HepG2 (cell line): ENCODE measurements around the gene MICAL3. TPM values are rescaled to one million over a fixed set of nuclear protein-coding genes. Genes with fewer than 3 reads are reported as not detected.

ENCODE experiments used
- ATAC-seq: fragments of 200-7000 bp; cut with Tn5 transposase; 3 replicates; pipeline ENCODE4 v1.9.1; 2020; ENCODE audit warnings: mild to moderate bottlenecking, moderate library complexity
- BruUV-seq: library from RNA; stranded (reverse); fragments of 400-500 nt; replicated peaks from 2 replicates; lab custom pipeline; 2021; lab: Mats Ljungman, UMichigan
- CTCF ChIA-PET: fragments of 300-600 bp; formaldehyde crosslinking; extraction: SDS; loops from one replicate; lab custom pipeline; 2021; ENCODE audit warnings: low total read pairs, inconsistent platforms, low intra/inter-chr PET ratio; lab: Yijun Ruan, JAX
- POLR2A ChIA-PET: fragments of 350-600 bp; sonication (Branson Sonifier 250); formaldehyde crosslinking; loops from one replicate; lab custom pipeline; 2020; ENCODE audit warnings: antibody characterized with exemption, inconsistent platforms; lab: Yijun Ruan, JAX
- DNase-seq: peaks from one replicate; pipeline ENCODE4 v3.0.0-alpha.2; 2015; ENCODE audit warnings: low spot score
- FAIRE-seq: peaks from 3 replicates; lab custom pipeline; 2011; peaks lifted over from hg19 to GRCh38; lab: Jason Lieb, UNC
- H2AFZ ChIP-seq: one replicate; pipeline ENCODE4 v1.6.1; 2011; ENCODE audit warnings: low read length, inconsistent platforms
- H3K27ac ChIP-seq: fragments of 300-600 bp; 3 replicates; pipeline ENCODE4 v1.8.0; 2011; ENCODE audit warnings: mixed run types, mild to moderate bottlenecking, mixed read lengths, low read length, inconsistent platforms; ENCODE audit not compliant: insufficient read depth; ENCODE audit errors: extremely low read length
- H3K27me3 ChIP-seq, 2 experiments: fragments of 200-600 bp in 1 of 2; 2 replicates in 1 of 2; 3 replicates in 1 of 2; pipeline versions ENCODE4 v1.6.0 to v1.8.0; 2011; ENCODE audit warnings: low read length in 2 of 2, mild to moderate bottlenecking in 2 of 2, moderate library complexity in 2 of 2, inconsistent platforms in 1 of 2; ENCODE audit not compliant: insufficient read depth in 2 of 2, control insufficient read depth in 1 of 2
- H3K36me3 ChIP-seq, 2 experiments: fragments of 200-600 bp in 1 of 2; replicated peaks in 1 of 2; 2 replicates in 1 of 2; 3 replicates in 1 of 2; pipeline versions ENCODE4 v1.5.1 to v1.8.0; 2011; ENCODE audit warnings: low read length in 2 of 2, inconsistent platforms in 1 of 2; ENCODE audit not compliant: insufficient read depth in 2 of 2, control insufficient read depth in 1 of 2
- H3K4me1 ChIP-seq: 2 replicates; pipeline ENCODE4 v1.5.1; 2012; ENCODE audit warnings: low read length, inconsistent platforms; ENCODE audit not compliant: insufficient read depth
- H3K4me2 ChIP-seq: 2 replicates; pipeline ENCODE4 v1.6.0; 2011; ENCODE audit warnings: low read depth, low read length, inconsistent platforms
- H3K4me3 ChIP-seq, 3 experiments: fragments of 200-600 bp in 1 of 3; sonication (generic), shearing (Covaris generic) in 1 of 3; replicated peaks in 1 of 3; 2 replicates each; pipeline ENCODE4 v1.5.1; 2011 to 2016; ENCODE audit warnings: low read length in 3 of 3, inconsistent platforms in 2 of 3, low read depth in 2 of 3, mild to moderate bottlenecking in 2 of 3, control low read depth in 1 of 3, mixed read lengths in 1 of 3; ENCODE audit not compliant: insufficient read depth in 1 of 3
- H3K79me2 ChIP-seq: one replicate; pipeline ENCODE4 v1.6.1; 2011; ENCODE audit warnings: low read length, inconsistent platforms; ENCODE audit not compliant: insufficient read depth
- H3K9ac ChIP-seq: 2 replicates; pipeline ENCODE4 v1.6.0; 2011; ENCODE audit warnings: mild to moderate bottlenecking, low read depth, low read length, inconsistent platforms; ENCODE audit not compliant: insufficient read depth
- H3K9me3 ChIP-seq: 2 replicates; pipeline ENCODE4 v1.5.1; 2012; ENCODE audit warnings: mild to moderate bottlenecking, low read length
- H4K20me1 ChIP-seq: 2 replicates; pipeline ENCODE4 v1.6.0; 2011; ENCODE audit warnings: inconsistent platforms, mild to moderate bottlenecking, low read length, moderate library complexity; ENCODE audit not compliant: insufficient read depth
- CC2D1A ChIP-seq: sonication (generic); formaldehyde crosslinking; IDR thresholded peaks from 2 replicates; pipeline ENCODE4 v1.8.1; 2023; ENCODE audit warnings: mild to moderate bottlenecking, missing genetic modification reagents
- CHD2 ChIP-seq: IDR thresholded peaks from 2 replicates; pipeline ENCODE4 v1.6.1; 2011; ENCODE audit warnings: low read depth, low read length, improper control_type of control experiment
- FOXK1 ChIP-seq: sonication (generic); formaldehyde crosslinking; IDR thresholded peaks from 2 replicates; pipeline ENCODE4 v1.4.0; 2020; ENCODE audit warnings: low read depth, missing genetic modification reagents, borderline replicate concordance
- HOXD1 ChIP-seq: sonication (generic); formaldehyde crosslinking; IDR thresholded peaks from 2 replicates; pipeline ENCODE4 v1.5.0; 2020; ENCODE audit warnings: missing genetic modification reagents
- PLRG1 ChIP-seq: fragments of 450-650 bp; conservative IDR thresholded peaks from 2 replicates; pipeline ENCODE4 v1.6.1; 2016
- POLR2G ChIP-seq: fragments of 200-400 bp; formaldehyde crosslinking; IDR thresholded peaks from 2 replicates; pipeline ENCODE4 v1.6.1; 2018; ENCODE audit warnings: mild to moderate bottlenecking, low read depth, low read length, moderate library complexity
- PTBP1 ChIP-seq: fragments of 200-400 bp; formaldehyde crosslinking; IDR thresholded peaks from 2 replicates; pipeline ENCODE4 v1.6.1; 2018; ENCODE audit warnings: low read length, low read depth; ENCODE audit not compliant: poor library complexity, severe bottlenecking
- RORA ChIP-seq: sonication (generic); formaldehyde crosslinking; IDR thresholded peaks from 2 replicates; pipeline ENCODE4 v1.5.0; 2020; ENCODE audit warnings: mild to moderate bottlenecking, missing genetic modification reagents, moderate library complexity
- TP53 ChIP-seq: sonication (generic); formaldehyde crosslinking; conservative IDR thresholded peaks from 2 replicates; pipeline ENCODE4 v1.4.0; 2020; ENCODE audit warnings: missing genetic modification reagents
- ZNF3 ChIP-seq: IDR thresholded peaks from 2 replicates; pipeline ENCODE4 v1.7.0; 2017; ENCODE audit warnings: inconsistent platforms
- ZNF367 ChIP-seq: sonication (generic); formaldehyde crosslinking; IDR thresholded peaks from 2 replicates; pipeline ENCODE4 v1.4.0; 2020; ENCODE audit warnings: missing genetic modification reagents, borderline replicate concordance
- ZNF790 ChIP-seq: sonication (generic); formaldehyde crosslinking; IDR thresholded peaks from 2 replicates; pipeline ENCODE4 v1.8.0; 2022; ENCODE audit warnings: missing genetic modification reagents, mild to moderate bottlenecking, borderline replicate concordance
- ZSCAN12 ChIP-seq: sonication (generic); formaldehyde crosslinking; IDR thresholded peaks from 2 replicates; pipeline ENCODE4 v1.9.0; 2021; ENCODE audit warnings: mild to moderate bottlenecking, missing genetic modification reagents
- WGBS: methylation state at CpG from one replicate; pipeline ENCODE4 v1.1.6; 2017; ENCODE audit warnings: low lambda C conversion rate; 5-methylcytosine and 5-hydroxymethylcytosine counted together
- in situ Hi-C: cut with HindIII; loops from 2 replicates; pipeline ENCODE4 v1.10.0; 2017; ENCODE audit warnings: low pct_unique_long_range_greater_than_20kb; ENCODE audit not compliant: extremely low pct_ligation_motif_present
- intact Hi-C: fragments of 100-400 bp; cut with micrococcal nuclease; formaldehyde crosslinking; loops from one replicate; pipeline ENCODE4 v1.10.0; 2022; ENCODE audit not compliant: unreplicated experiment
- polyA plus RNA-seq, 8 experiments: library from polyadenylated mRNA; depleted of rRNA in 3 of 8; stranded (reverse) in 7 of 8; unstranded in 1 of 8; fragments of >200 nt; fragmentation: Illumina TruSeq in 4 of 8; extraction: Trizol in 4 of 8; gene quantifications; 2 replicates each; pipeline versions ENCODE4 v1.2.1 to v1.2.3, GENCODE V29; 2011 to 2016; ENCODE audit warnings: low read depth in 4 of 8, missing spikeins in 1 of 8, mixed read lengths in 1 of 8; ENCODE audit not compliant: insufficient read depth in 1 of 8
- total RNA-seq, 5 experiments: library from RNA; depleted of rRNA; stranded (reverse); fragments of >200 nt; fragmentation: Illumina TruSeq; extraction: Trizol; gene quantifications; 2 replicates each; pipeline ENCODE4 v1.2.3, GENCODE V29; 2016; ENCODE audit warnings: low read depth in 1 of 5
- TF ChIP-seq, protein P1 (sequence below): sonication (generic); formaldehyde crosslinking; IDR thresholded peaks from 2 replicates; pipeline ENCODE4 v1.4.0; 2020; ENCODE audit warnings: missing genetic modification reagents
- TF ChIP-seq, protein P2 (sequence below): sonication (generic); formaldehyde crosslinking; IDR thresholded peaks from 2 replicates; pipeline ENCODE4 v1.4.0; 2020; ENCODE audit warnings: missing genetic modification reagents
- TF ChIP-seq, protein P3 (sequence below): sonication (generic); formaldehyde crosslinking; IDR thresholded peaks from 2 replicates; pipeline ENCODE4 v1.4.0; 2020; ENCODE audit warnings: low read depth, mild to moderate bottlenecking, missing genetic modification reagents
- TF ChIP-seq, protein P4 (sequence below): sonication (generic); formaldehyde crosslinking; IDR thresholded peaks from 2 replicates; pipeline ENCODE4 v1.5.0; 2020; ENCODE audit warnings: missing genetic modification reagents, mild to moderate bottlenecking, borderline replicate concordance
- TF ChIP-seq, protein P5 (sequence below): sonication (generic); formaldehyde crosslinking; IDR thresholded peaks from 2 replicates; pipeline ENCODE4 v1.4.0; 2020; ENCODE audit warnings: missing genetic modification reagents, borderline replicate concordance

Gene MICAL3
- total and polyA plus RNA-seq, 2 of the 13 experiments (the other 11 are each of a cell fraction or from before 2014, with no cell fraction given) = 5.3 to 12.5 TPM

DNA sequence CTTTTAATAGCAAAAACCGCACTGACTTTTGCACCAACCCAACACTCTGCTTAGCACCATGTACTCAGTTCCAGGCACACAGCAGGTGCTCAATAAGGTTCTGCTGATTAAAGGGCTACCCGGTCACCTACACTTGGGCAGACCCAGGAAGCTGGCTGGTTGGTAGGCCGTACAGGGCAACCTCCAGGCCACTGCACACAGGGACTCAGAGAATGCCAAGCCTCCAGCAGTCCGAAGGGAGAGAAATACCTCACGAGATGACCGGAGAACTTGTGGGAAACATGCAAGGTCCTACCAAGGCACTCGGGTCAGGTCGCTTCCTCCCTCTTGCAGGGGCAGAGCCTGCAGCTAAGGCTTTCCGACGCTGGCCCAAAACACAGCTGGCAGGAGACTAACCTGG is 109.2 kb downstream of the MICAL3 start:
- ATAC-seq (no peak), DNase-seq (no peak), FAIRE-seq (no peak)
- no peak overlapping the region for H2AFZ ChIP-seq
- H3K27ac ChIP-seq = no peak overlapping the region
- no TSS peak for BruUV-seq
- ChIA-PET CTCF (no interaction called here), POLR2A (no interaction called here)
- no peaks in the 10 kb centered on the region for H4K20me1 ChIP-seq
- no peak overlapping the region for H3K4me2 ChIP-seq
- no peak overlapping the region for H3K9ac ChIP-seq
- no peaks in the 10 kb centered on the region for H3K9me3 ChIP-seq
- in situ Hi-C loops (loop anchor here (10.0 kb wide), 2 partner anchors 110 to 160 kb away; partner anchors contain the start of genes MICAL3 and PEX26), intact Hi-C loops (no loop called here)
- H3K27me3 ChIP-seq = no peaks in the 10 kb centered on the region
- H3K4me3 ChIP-seq = no peak overlapping the region
- no peaks in the 10 kb centered on the region for H3K36me3 ChIP-seq
- H3K79me2 ChIP-seq = peaks cover 57% of the 10 kb centered on the region
- peaks cover 41% of the 10 kb centered on the region for H3K4me1 ChIP-seq
- WGBS = 100% methylated on average over 5 of the region's 10 CpGs
- no peak for TF ChIP-seq POLR2G
- no peak for TF ChIP-seq PLRG1
- no peak for TF ChIP-seq CHD2
- no peak for TF ChIP-seq FOXK1 (CRISPR knock-in tag)
- TF ChIP-seq RORA (CRISPR knock-in tag) = no peak
- TF ChIP-seq, protein P1, sequence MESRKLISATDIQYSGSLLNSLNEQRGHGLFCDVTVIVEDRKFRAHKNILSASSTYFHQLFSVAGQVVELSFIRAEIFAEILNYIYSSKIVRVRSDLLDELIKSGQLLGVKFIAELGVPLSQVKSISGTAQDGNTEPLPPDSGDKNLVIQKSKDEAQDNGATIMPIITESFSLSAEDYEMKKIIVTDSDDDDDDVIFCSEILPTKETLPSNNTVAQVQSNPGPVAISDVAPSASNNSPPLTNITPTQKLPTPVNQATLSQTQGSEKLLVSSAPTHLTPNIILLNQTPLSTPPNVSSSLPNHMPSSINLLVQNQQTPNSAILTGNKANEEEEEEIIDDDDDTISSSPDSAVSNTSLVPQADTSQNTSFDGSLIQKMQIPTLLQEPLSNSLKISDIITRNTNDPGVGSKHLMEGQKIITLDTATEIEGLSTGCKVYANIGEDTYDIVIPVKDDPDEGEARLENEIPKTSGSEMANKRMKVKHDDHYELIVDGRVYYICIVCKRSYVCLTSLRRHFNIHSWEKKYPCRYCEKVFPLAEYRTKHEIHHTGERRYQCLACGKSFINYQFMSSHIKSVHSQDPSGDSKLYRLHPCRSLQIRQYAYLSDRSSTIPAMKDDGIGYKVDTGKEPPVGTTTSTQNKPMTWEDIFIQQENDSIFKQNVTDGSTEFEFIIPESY (CRISPR knock-in tag) = no peak
- no peak for TF ChIP-seq TP53
- TF ChIP-seq, protein P2, sequence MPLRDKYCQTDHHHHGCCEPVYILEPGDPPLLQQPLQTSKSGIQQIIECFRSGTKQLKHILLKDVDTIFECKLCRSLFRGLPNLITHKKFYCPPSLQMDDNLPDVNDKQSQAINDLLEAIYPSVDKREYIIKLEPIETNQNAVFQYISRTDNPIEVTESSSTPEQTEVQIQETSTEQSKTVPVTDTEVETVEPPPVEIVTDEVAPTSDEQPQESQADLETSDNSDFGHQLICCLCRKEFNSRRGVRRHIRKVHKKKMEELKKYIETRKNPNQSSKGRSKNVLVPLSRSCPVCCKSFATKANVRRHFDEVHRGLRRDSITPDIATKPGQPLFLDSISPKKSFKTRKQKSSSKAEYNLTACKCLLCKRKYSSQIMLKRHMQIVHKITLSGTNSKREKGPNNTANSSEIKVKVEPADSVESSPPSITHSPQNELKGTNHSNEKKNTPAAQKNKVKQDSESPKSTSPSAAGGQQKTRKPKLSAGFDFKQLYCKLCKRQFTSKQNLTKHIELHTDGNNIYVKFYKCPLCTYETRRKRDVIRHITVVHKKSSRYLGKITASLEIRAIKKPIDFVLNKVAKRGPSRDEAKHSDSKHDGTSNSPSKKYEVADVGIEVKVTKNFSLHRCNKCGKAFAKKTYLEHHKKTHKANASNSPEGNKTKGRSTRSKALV (CRISPR knock-in tag) = no peak
- TF ChIP-seq PTBP1 = no peak
- TF ChIP-seq, protein P3, sequence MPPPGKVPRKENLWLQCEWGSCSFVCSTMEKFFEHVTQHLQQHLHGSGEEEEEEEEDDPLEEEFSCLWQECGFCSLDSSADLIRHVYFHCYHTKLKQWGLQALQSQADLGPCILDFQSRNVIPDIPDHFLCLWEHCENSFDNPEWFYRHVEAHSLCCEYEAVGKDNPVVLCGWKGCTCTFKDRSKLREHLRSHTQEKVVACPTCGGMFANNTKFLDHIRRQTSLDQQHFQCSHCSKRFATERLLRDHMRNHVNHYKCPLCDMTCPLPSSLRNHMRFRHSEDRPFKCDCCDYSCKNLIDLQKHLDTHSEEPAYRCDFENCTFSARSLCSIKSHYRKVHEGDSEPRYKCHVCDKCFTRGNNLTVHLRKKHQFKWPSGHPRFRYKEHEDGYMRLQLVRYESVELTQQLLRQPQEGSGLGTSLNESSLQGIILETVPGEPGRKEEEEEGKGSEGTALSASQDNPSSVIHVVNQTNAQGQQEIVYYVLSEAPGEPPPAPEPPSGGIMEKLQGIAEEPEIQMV (CRISPR knock-in tag) = no peak
- no peak for TF ChIP-seq CC2D1A (CRISPR knock-in tag)
- TF ChIP-seq ZSCAN12 (CRISPR knock-in tag) = no peak
- TF ChIP-seq, protein P4, sequence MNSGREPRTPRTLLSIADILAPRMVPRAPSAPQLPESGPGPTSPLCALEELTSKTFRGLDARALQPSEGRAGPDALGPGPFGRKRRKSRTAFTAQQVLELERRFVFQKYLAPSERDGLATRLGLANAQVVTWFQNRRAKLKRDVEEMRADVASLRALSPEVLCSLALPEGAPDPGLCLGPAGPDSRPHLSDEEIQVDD (CRISPR knock-in tag) = no peak
- TF ChIP-seq ZNF3 (CRISPR knock-in tag) = no peak
- TF ChIP-seq ZNF367 (CRISPR knock-in tag) = no peak
- no peak for TF ChIP-seq HOXD1
- no peak for TF ChIP-seq ZNF790 (CRISPR knock-in tag)
- TF ChIP-seq, protein P5, sequence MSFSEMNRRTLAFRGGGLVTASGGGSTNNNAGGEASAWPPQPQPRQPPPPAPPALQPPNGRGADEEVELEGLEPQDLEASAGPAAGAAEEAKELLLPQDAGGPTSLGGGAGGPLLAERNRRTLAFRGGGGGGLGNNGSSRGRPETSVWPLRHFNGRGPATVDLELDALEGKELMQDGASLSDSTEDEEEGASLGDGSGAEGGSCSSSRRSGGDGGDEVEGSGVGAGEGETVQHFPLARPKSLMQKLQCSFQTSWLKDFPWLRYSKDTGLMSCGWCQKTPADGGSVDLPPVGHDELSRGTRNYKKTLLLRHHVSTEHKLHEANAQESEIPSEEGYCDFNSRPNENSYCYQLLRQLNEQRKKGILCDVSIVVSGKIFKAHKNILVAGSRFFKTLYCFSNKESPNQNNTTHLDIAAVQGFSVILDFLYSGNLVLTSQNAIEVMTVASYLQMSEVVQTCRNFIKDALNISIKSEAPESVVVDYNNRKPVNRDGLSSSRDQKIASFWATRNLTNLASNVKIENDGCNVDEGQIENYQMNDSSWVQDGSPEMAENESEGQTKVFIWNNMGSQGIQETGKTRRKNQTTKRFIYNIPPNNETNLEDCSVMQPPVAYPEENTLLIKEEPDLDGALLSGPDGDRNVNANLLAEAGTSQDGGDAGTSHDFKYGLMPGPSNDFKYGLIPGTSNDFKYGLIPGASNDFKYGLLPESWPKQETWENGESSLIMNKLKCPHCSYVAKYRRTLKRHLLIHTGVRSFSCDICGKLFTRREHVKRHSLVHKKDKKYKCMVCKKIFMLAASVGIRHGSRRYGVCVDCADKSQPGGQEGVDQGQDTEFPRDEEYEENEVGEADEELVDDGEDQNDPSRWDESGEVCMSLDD (CRISPR knock-in tag) = no peak
